HG03103 (cell line): ENCODE data around the gene GPAT3.
A peak's percentile ranks its signal among the peaks of the same experiment; 100 is the strongest.

ENCODE experiments used
- ATAC-seq: cut with Tn5 transposase; IDR thresholded peaks from one replicate; pipeline ENCODE4 v1.9.1; 2021; ENCODE audit warnings: low read depth; ENCODE audit not compliant: unreplicated experiment

Gene GPAT3

DNA sequence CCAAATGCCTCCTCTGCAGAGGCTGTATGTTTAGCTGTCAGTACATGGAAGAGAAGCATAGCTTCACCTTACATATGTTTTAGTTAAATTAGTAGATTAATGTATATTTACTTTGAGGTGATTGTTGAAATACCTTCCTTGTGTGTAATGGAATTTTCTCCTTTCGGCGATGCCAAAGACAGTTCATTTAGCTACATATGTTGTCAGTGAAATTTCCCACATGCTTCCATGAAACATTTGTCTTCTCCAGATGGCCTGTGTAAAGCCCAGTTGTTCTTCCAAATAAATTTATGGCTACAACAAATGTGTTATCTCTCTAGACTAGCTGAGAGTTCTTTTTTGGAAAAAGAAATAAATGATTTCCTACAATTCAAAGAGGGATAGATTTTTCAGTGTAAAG, 95.2 kb downstream of the GPAT3 start:
- ATAC-seq = no peak

DNA sequence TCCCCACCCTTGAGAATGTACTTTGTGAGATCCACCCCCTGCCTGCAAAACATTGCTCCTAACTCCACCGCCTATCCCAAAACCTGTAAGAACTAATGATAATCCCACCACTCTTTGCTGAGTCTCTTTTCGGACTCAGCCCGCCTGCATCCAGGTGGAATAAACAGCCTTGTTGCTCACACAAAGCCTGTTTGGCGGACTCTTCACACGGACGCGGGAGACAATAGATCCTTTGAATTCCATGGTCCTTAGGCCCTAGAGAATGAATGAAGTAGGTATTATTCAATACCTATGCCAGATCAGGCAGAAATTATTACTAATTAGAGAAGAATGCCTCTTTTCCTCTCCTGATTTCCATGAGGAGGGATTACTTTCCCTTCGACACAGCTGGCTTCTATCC, 101.0 kb downstream of the GPAT3 start:
- ATAC-seq = no peak

DNA sequence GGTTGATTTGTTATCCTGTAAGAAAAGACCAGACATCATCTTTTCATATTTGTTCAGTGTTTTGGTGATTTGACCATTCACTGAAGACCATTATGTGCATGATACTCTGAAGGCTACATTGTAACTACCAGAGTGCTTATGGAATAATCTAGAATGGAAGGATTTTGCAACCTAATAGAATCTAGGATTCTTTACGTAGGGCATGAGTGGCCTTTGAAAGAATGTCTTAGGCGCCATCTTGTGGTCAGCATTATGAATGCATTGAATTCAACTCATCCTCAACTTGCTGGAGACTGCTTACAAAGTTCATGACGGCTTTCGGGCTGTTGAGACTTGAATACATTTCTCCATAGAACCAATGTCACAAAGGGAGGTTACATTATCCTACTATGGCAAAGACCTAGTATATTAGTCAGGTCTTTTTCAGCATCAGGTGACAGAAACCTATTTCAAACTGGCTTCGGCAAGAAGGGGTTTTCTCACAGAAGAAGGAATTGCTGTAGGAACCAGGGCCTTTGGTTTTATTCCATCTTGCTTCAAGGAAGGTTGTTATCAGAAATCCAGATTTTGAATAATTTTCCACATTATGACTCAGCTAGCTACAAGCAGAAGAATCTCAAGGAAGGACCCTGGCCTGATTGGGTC, 104.1 kb downstream of the GPAT3 start:
- ATAC-seq = peak; percentile 57

DNA sequence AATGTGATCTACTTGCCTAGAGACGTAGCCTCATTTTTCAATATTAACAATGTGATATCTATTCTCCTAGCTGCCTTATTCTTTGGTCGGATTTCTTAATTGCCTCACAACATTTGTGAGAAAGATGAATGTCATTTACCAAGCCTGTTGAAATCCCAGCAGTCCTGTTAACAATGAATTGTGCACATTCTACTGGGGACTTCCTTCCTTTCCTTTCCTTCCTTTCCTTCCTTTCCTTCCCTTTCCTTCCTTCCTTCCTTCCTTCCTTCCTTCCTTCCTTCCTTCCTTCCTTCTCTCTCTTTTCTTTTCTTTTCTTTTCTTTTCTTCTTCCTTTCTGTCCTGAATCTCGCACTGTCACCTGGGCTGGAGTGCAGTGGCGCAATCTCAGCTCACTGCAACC, 107.1 kb downstream of the GPAT3 start:
- ATAC-seq = no peak

DNA sequence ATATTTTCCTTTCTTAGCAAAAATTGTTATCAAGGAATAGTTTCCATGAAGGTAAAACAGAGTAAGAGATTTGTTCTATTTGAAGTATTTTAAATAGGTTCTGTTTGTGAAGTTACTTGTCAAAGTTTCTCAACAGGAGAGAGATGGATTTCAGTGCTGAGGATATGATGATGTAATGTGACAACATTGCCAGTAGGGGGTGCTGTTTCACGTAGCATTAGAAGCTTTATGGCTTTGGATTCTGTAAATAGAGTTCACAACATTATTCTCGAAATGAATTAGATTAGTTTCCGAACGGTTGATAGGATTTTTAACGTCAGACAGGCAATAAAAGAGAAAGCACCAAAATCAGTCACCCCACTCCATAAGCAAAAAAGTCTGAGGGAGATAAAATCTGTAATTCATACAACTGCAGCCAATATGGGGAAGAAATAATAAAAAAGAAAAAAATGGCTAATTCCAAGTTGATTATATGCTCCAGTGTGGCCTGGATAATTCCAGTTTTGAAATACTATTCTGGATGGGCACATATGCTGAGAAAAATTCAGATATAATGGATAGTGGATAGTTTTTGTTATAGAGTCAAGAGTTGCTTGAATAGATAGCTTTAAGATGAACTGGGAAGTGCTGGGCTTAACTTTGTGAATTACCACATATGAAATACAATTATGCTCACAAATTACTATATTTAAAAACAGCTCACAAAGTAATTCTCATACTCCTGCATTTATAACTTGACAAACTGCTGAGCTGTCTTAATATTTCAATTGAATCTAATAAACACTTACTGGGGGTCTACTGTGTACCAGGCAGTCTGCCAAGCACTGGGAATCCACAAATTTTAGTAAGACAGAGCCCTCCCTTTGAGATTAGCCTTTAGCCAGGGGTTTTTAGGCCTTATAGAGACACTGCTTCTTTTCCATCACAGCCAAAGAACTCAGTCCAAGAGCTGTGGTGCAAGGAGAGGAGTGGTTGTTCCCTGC, 109.1 kb downstream of the GPAT3 start:
- ATAC-seq = peak; percentile 73

DNA sequence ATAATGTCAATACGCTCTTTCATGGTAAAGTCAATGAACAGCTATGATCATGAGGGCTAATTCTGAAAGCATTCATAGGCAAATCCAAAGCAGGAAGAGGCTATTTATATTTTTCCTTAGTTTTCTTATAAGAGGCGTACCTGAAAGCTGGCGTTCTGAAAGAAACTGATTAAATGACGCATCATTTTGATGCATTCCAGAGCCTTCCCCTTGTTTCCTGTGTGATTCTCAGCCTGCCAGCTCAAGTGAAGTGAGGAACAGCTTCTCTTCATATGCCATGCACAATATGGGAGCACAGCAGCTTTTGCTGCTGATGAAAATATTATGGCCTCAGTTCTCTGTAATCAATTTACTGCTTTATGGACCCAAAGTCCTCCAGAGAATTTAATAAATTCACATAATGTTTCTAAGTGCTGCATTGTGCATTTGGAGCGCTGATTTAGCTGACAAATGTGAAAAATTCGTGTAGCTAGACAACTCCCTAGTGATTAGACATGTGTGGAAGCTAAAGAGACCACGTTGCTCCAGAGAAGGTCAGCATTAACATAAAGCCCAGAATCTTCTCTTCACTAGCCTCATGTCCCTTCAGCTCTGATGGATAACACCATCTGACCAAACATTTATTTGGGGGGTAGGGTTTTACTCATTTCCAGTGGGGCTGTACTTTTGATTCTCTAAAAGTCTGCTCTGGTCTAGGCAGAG, 110.8 kb downstream of the GPAT3 start:
- no peak for ATAC-seq

DNA sequence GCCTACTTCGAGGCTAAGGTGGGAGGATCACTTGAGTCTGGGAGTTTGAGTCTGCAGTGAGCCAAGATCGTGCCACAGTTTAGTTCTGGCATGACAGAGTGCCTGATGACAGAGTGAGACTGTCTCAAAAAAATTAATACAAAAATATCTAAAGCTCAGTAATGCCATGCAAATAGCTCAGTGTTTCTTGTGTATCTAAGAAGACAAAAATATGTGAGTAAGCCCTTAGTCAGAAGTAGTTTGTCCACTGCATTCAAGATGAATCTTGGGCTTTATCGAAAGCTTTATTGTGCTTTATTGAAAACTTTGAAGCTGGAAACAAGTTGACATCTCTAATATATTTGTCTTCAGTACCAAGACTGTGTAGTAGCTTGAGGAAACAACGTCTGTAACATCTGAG, 115.9 kb downstream of the GPAT3 start:
- no peak for ATAC-seq
